VCaP (cell line): Measurements from ENCODE around the gene YIPF7.

Experiments used
- H3K27ac ChIP-seq: fragments of 450-650 bp; 2 replicates; pipeline ENCODE4 v1.5.1; 2017
- TF ChIP-seq, protein P1 (sequence below): fragments of 450-650 bp; conservative IDR thresholded peaks from 2 replicates; pipeline ENCODE4 v1.5.1; 2017; ENCODE audit warnings: mild to moderate bottlenecking, moderate library complexity

The YIPF7 gene

GRCh38 chr4:44651425-44651824, at the start of gene YIPF7:
Gene YIPF7 (minus strand): TSS chr4:44651625. CDS start chr4:44650100, 1,525 bp downstream.
- TF ChIP-seq, protein P1, sequence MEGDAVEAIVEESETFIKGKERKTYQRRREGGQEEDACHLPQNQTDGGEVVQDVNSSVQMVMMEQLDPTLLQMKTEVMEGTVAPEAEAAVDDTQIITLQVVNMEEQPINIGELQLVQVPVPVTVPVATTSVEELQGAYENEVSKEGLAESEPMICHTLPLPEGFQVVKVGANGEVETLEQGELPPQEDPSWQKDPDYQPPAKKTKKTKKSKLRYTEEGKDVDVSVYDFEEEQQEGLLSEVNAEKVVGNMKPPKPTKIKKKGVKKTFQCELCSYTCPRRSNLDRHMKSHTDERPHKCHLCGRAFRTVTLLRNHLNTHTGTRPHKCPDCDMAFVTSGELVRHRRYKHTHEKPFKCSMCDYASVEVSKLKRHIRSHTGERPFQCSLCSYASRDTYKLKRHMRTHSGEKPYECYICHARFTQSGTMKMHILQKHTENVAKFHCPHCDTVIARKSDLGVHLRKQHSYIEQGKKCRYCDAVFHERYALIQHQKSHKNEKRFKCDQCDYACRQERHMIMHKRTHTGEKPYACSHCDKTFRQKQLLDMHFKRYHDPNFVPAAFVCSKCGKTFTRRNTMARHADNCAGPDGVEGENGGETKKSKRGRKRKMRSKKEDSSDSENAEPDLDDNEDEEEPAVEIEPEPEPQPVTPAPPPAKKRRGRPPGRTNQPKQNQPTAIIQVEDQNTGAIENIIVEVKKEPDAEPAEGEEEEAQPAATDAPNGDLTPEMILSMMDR = no peak
- H3K27ac ChIP-seq = no peak within 1 kb of the TSS

GRCh38 chr4:44701037-44701436, 49.6 kb upstream of the YIPF7 start:
- H3K27ac ChIP-seq = no peak overlapping the region

GRCh38 chr4:44700427-44700826, 49.0 kb upstream of the YIPF7 start:
- H3K27ac ChIP-seq = no peak overlapping the region

More at GRCh38 chr4:44701037-44701436, 49.6 kb upstream of the YIPF7 start:
- TF ChIP-seq, protein P1 = no peak

GRCh38 chr4:44684648-44685047, 33.2 kb upstream of the YIPF7 start:
- no peak overlapping the region for H3K27ac ChIP-seq
- TF ChIP-seq, protein P1 = no peak

More at GRCh38 chr4:44700427-44700826, 49.0 kb upstream of the YIPF7 start:
- TF ChIP-seq, protein P1 = no peak

DNA sequence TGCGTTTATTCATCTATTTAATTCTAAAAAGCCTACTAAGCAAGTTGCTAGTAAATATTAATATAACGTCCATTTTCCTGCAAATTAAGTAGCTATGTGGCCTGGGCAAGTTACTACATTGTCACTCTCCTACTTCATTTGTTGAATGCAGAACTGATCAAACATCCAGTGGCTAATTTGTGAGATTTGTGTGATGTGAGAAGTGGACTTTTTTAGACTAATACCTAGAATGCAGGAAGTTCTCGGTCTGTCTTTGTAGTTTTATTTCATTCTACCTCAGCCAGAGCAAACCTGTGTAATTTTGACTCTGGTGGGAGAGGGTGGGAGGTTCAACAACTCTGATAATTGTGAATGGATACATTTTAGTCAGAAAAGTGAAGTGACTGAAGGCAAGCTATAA, 27.6 kb upstream of the YIPF7 start:
- TF ChIP-seq, protein P1 = no peak
- H3K27ac ChIP-seq = peak overlapping the region; percentile 77

GRCh38 chr4:44678094-44679041, 26.9 kb upstream of the YIPF7 start, which contains the start of gene GUF1:
Gene GUF1 (plus strand): TSS chr4:44678420. CDS start chr4:44678623, 203 bp downstream.
- H3K27ac ChIP-seq = peak within 1 kb of the TSS; percentile 77
- TF ChIP-seq, protein P1 = peak; percentile 15; the same call in 1 of the 2 replicates

DNA sequence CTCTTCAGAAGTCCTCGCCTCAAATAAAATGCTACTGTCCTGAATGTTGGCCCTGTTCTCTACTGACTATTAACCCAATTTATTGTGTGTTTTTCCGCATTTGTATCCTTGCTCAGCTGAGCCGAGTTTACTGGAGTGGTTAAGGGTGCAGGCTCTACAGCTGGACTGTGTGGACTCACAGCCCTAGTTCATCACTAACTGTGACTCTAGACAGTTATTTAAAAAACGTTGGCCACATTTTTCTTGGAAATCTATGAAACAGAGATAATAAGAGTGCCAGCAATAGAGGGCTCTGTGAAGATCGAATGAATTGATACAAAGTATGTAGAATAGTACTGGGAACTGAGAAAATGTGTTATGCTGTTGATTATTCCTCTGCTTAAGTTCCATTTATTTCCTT, 23.9 kb upstream of the YIPF7 start:
- TF ChIP-seq, protein P1 = no peak
- H3K27ac ChIP-seq = no peak overlapping the region
